Fibroblast of lung (primary cell): ENCODE results near the gene CDH4. TPM values are rescaled to one million over a fixed set of nuclear protein-coding genes. Genes with fewer than 3 reads are reported as not detected.

Source experiments
- DNase-seq, 2 donors: peaks; one replicate each; pipeline versions ENCODE4 v3.0.0 to v3.0.0-alpha.2; 2010; ENCODE audit warnings: low read depth in 2 of 2
- H2AFZ ChIP-seq: 2 replicates; pipeline ENCODE4 v1.5.1; 2012; ENCODE audit warnings: low read length, control low read depth, inconsistent platforms
- H3K27ac ChIP-seq: 2 replicates; pipeline ENCODE4 v1.5.1; 2011; ENCODE audit warnings: low read length, control low read depth; ENCODE audit not compliant: insufficient read depth
- H3K27me3 ChIP-seq: 2 replicates; pipeline ENCODE4 v1.5.1; 2011; ENCODE audit warnings: mild to moderate bottlenecking, low read length; ENCODE audit not compliant: control insufficient read depth, insufficient read depth
- H3K36me3 ChIP-seq: 2 replicates; pipeline ENCODE4 v1.5.1; 2011; ENCODE audit warnings: low read length; ENCODE audit not compliant: control insufficient read depth, insufficient read depth
- H3K4me1 ChIP-seq: 2 replicates; pipeline ENCODE4 v1.5.1; 2011; ENCODE audit warnings: low read length; ENCODE audit not compliant: control insufficient read depth, insufficient read depth; ENCODE audit errors: extremely low read depth
- H3K4me2 ChIP-seq: 2 replicates; pipeline ENCODE4 v1.5.1; 2011; ENCODE audit warnings: low read length, control low read depth; ENCODE audit not compliant: insufficient read depth; ENCODE audit errors: extremely low read depth
- H3K4me3 ChIP-seq, 4 experiments: fragments of 200-600 bp in 1 of 4; sonication (generic) in 1 of 4; replicated peaks in 1 of 4; 2 replicates each; pipeline ENCODE4 v1.5.1; 2011 to 2016; ENCODE audit warnings: low read length in 4 of 4, low read depth in 3 of 4, mild to moderate bottlenecking in 3 of 4, control low read depth in 2 of 4, inconsistent platforms in 1 of 4, mixed read lengths in 1 of 4; ENCODE audit not compliant: insufficient read depth in 1 of 4; ENCODE audit errors: control extremely low read depth in 1 of 4
- H3K79me2 ChIP-seq: 2 replicates; pipeline ENCODE4 v1.5.1; 2012; ENCODE audit warnings: mild to moderate bottlenecking, low read length, inconsistent platforms; ENCODE audit not compliant: control insufficient read depth, insufficient read depth
- H3K9ac ChIP-seq: 2 replicates; pipeline ENCODE4 v1.5.1; 2011; ENCODE audit warnings: mild to moderate bottlenecking, low read length, control low read depth; ENCODE audit not compliant: insufficient read depth
- H3K9me3 ChIP-seq: 2 replicates; pipeline ENCODE4 v1.5.1; 2012; ENCODE audit warnings: low read depth, low read length; ENCODE audit not compliant: control insufficient read depth, insufficient read depth
- H4K20me1 ChIP-seq: 2 replicates; pipeline ENCODE4 v1.5.1; 2011; ENCODE audit warnings: low read length; ENCODE audit not compliant: control insufficient read depth, insufficient read depth; ENCODE audit errors: extremely low read depth
- EZH2 ChIP-seq: IDR thresholded peaks from 2 replicates; pipeline ENCODE4 v1.5.1; 2012; ENCODE audit warnings: low read length, control low read depth, mild to moderate bottlenecking; ENCODE audit errors: missing control alignments
- polyA plus RNA-seq, 2 donors: library from polyadenylated mRNA; depleted of rRNA in 1 of 2; stranded (reverse) in 1 of 2; unstranded in 1 of 2; fragments of >200 nt; gene quantifications; 2 replicates each; pipeline ENCODE4 v1.2.1, GENCODE V29; 2011 to 2012; ENCODE audit warnings: missing spikeins in 1 of 2
- total RNA-seq: library from RNA; depleted of rRNA; stranded (reverse); fragments of >200 nt; gene quantifications from 2 replicates; pipeline ENCODE4 v1.2.1, GENCODE V29; 2014
- TF ChIP-seq, protein P1 (sequence below), 2 donors: IDR thresholded peaks in 1 of 2; conservative IDR thresholded peaks in 1 of 2; 1 replicate in 1 of 2; 2 replicates in 1 of 2; pipeline ENCODE4 v1.5.1; 2011 to 2012; ENCODE audit warnings: low read length in 2 of 2, control low read depth in 1 of 2, inconsistent platforms in 1 of 2, low read depth in 1 of 2, mild to moderate bottlenecking in 1 of 2

Gene CDH4
- total and polyA plus RNA-seq, 2 donors (not counting 1 experiment from before 2014, with no cell fraction given) = 4.8 to 6.8 TPM

- H3K79me2 ChIP-seq = no peaks in the 10 kb centered on the region
Observed at GRCh38 chr20:61682114-61682995, 430.3 kb downstream of the CDH4 start.

GRCh38 chr20:61682996-61683681, 431.1 kb downstream of the CDH4 start:
- TF ChIP-seq, protein P1, sequence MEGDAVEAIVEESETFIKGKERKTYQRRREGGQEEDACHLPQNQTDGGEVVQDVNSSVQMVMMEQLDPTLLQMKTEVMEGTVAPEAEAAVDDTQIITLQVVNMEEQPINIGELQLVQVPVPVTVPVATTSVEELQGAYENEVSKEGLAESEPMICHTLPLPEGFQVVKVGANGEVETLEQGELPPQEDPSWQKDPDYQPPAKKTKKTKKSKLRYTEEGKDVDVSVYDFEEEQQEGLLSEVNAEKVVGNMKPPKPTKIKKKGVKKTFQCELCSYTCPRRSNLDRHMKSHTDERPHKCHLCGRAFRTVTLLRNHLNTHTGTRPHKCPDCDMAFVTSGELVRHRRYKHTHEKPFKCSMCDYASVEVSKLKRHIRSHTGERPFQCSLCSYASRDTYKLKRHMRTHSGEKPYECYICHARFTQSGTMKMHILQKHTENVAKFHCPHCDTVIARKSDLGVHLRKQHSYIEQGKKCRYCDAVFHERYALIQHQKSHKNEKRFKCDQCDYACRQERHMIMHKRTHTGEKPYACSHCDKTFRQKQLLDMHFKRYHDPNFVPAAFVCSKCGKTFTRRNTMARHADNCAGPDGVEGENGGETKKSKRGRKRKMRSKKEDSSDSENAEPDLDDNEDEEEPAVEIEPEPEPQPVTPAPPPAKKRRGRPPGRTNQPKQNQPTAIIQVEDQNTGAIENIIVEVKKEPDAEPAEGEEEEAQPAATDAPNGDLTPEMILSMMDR (conservative IDR thresholded peaks at IDR 0.05 in 1 of 2, IDR thresholded peaks at IDR 0.05 in 1 of 2; ENCODE audit: low read depth in 1 of 2, low read length in 2 of 2) = no peak
- TF ChIP-seq EZH2 = no peak
- Histone ChIP-seq H3K4me1 (no peaks in the 10 kb centered on the region), H3K27me3 (no peaks in the 10 kb centered on the region), H3K4me2 (peak overlapping the region; percentile 8), H4K20me1 (no peaks in the 10 kb centered on the region), H3K4me3 (no peak overlapping the region), H3K9ac (no peak overlapping the region), H2AFZ (no peak overlapping the region), H3K36me3 (no peaks in the 10 kb centered on the region), H3K9me3 (peaks cover 2% of the 10 kb centered on the region), H3K27ac (no peak overlapping the region), H3K79me2 (no peaks in the 10 kb centered on the region)
- DNase-seq = peak in 1 of 2 donors; percentile 6

More at GRCh38 chr20:61682114-61682995, 430.3 kb downstream of the CDH4 start:
- no peaks in the 10 kb centered on the region for H3K27me3 ChIP-seq
- peak in 1 of 2 donors; percentile 52 for DNase-seq
- H3K4me3 ChIP-seq = no peak overlapping the region
- H3K27ac ChIP-seq = no peak overlapping the region
- H3K9me3 ChIP-seq = peaks cover 2% of the 10 kb centered on the region
- H3K4me1 ChIP-seq = no peaks in the 10 kb centered on the region
- H3K4me2 ChIP-seq = no peak overlapping the region
- no peaks in the 10 kb centered on the region for H3K36me3 ChIP-seq
- H2AFZ ChIP-seq = no peak overlapping the region
- H3K9ac ChIP-seq = no peak overlapping the region
- no peak for TF ChIP-seq EZH2
- TF ChIP-seq, protein P1 (conservative IDR thresholded peaks at IDR 0.05 in 1 of 2, IDR thresholded peaks at IDR 0.05 in 1 of 2; ENCODE audit: low read depth in 1 of 2, low read length in 2 of 2) = no peak
- no peaks in the 10 kb centered on the region for H4K20me1 ChIP-seq

GRCh38 chr20:61683721-61684120, 431.7 kb downstream of the CDH4 start:
- no peaks in the 10 kb centered on the region for H3K27me3 ChIP-seq
- H2AFZ ChIP-seq = no peak overlapping the region
- no peak overlapping the region for H3K27ac ChIP-seq
- peaks cover 2% of the 10 kb centered on the region for H3K9me3 ChIP-seq
- H3K9ac ChIP-seq = no peak overlapping the region
- peak in 1 of 2 donors; percentile 1 for DNase-seq
- no peaks in the 10 kb centered on the region for H3K4me1 ChIP-seq
- no peaks in the 10 kb centered on the region for H3K36me3 ChIP-seq
- no peak overlapping the region for H3K4me2 ChIP-seq
- no peaks in the 10 kb centered on the region for H4K20me1 ChIP-seq
- no peak overlapping the region for H3K4me3 ChIP-seq
- TF ChIP-seq, protein P1 (conservative IDR thresholded peaks at IDR 0.05 in 1 of 2, IDR thresholded peaks at IDR 0.05 in 1 of 2; ENCODE audit: low read depth in 1 of 2, low read length in 2 of 2) = no peak
- no peak for TF ChIP-seq EZH2
- no peaks in the 10 kb centered on the region for H3K79me2 ChIP-seq
